Measurements from ENCODE around the gene DACT1.
"Not testable (repeated sequence)": the region's sequence is repeated elsewhere in the genome, so short reads cannot be mapped to it uniquely, and the experiment has no call there.

Gene DACT1

GRCh38 chr14:58637391-58638230 lies at the start of gene DACT1:
Gene DACT1, plus strand, starts transcription at chr14:58637962. Its CDS starts 241 bp downstream, at chr14:58638203.
- no peak for TF ChIP-seq JUND (IDR thresholded peaks at IDR 0.05; ENCODE audit: low read depth)
- peak in 1 of 2 experiments; percentile 30 for DNase-seq (ENCODE audit: low read depth in 1 of 2, low spot score in 1 of 2)
- in situ Hi-C loops (cut with HindIII; ENCODE audit: low pct_unique_long_range_greater_than_20kb, low sequenced_read_pairs), result no loop called here

- DNase-seq (ENCODE audit: low read depth in 1 of 2, low spot score in 1 of 2); in situ Hi-C loops (cut with HindIII; ENCODE audit: low pct_unique_long_range_greater_than_20kb, low sequenced_read_pairs): not testable (repeated sequence)
Observed at GRCh38 chr14:58588321-58588720, 49.4 kb upstream of the DACT1 start.

GRCh38 chr14:58593977-58594376 lies 43.8 kb upstream of the DACT1 start:
- DNase-seq (ENCODE audit: low read depth in 1 of 2, low spot score in 1 of 2), result no peak
- no peak for TF ChIP-seq JUND (IDR thresholded peaks at IDR 0.05; ENCODE audit: low read depth)
- in situ Hi-C loops (cut with HindIII; ENCODE audit: low pct_unique_long_range_greater_than_20kb, low sequenced_read_pairs), result no loop called here

- no peak for TF ChIP-seq JUND (IDR thresholded peaks at IDR 0.05; ENCODE audit: low read depth)
- in situ Hi-C loops (cut with HindIII; ENCODE audit: low pct_unique_long_range_greater_than_20kb, low sequenced_read_pairs), result no loop called here
- no peak for DNase-seq (ENCODE audit: low read depth in 1 of 2, low spot score in 1 of 2)
Observed at GRCh38 chr14:58597041-58597440, 40.7 kb upstream of the DACT1 start.

GRCh38 chr14:58598028-58598803 lies 39.5 kb upstream of the DACT1 start:
- no peak for DNase-seq (ENCODE audit: low read depth in 1 of 2, low spot score in 1 of 2)
- TF ChIP-seq JUND (IDR thresholded peaks at IDR 0.05; ENCODE audit: low read depth), result no peak
- in situ Hi-C loops (cut with HindIII; ENCODE audit: low pct_unique_long_range_greater_than_20kb, low sequenced_read_pairs), result no loop called here

- no peak for TF ChIP-seq JUND (IDR thresholded peaks at IDR 0.05; ENCODE audit: low read depth)
- in situ Hi-C loops (cut with HindIII; ENCODE audit: low pct_unique_long_range_greater_than_20kb, low sequenced_read_pairs), result no loop called here
Observed at GRCh38 chr14:58598804-58599525, 38.8 kb upstream of the DACT1 start.

GRCh38 chr14:58599707-58600106 lies 38.1 kb upstream of the DACT1 start:
- no peak for TF ChIP-seq JUND (IDR thresholded peaks at IDR 0.05; ENCODE audit: low read depth)
- no peak for DNase-seq (ENCODE audit: low read depth in 1 of 2, low spot score in 1 of 2)
- in situ Hi-C loops (cut with HindIII; ENCODE audit: low pct_unique_long_range_greater_than_20kb, low sequenced_read_pairs), result no loop called here

More at GRCh38 chr14:58598804-58599525, 38.8 kb upstream of the DACT1 start:
- no peak for DNase-seq (ENCODE audit: low read depth in 1 of 2, low spot score in 1 of 2)

- in situ Hi-C loops (cut with HindIII; ENCODE audit: low pct_unique_long_range_greater_than_20kb, low sequenced_read_pairs), result no loop called here
- TF ChIP-seq JUND (IDR thresholded peaks at IDR 0.05; ENCODE audit: low read depth), result no peak
- no peak for DNase-seq (ENCODE audit: low read depth in 1 of 2, low spot score in 1 of 2)
Observed at GRCh38 chr14:58605465-58605864, 32.3 kb upstream of the DACT1 start.

- no peak for TF ChIP-seq JUND (IDR thresholded peaks at IDR 0.05; ENCODE audit: low read depth)
- in situ Hi-C loops (cut with HindIII; ENCODE audit: low pct_unique_long_range_greater_than_20kb, low sequenced_read_pairs), result no loop called here
- no peak for DNase-seq (ENCODE audit: low read depth in 1 of 2, low spot score in 1 of 2)
Observed at GRCh38 chr14:58607131-58607951, 30.4 kb upstream of the DACT1 start.

- DNase-seq (ENCODE audit: low read depth in 1 of 2, low spot score in 1 of 2), result no peak
- in situ Hi-C loops (cut with HindIII; ENCODE audit: low pct_unique_long_range_greater_than_20kb, low sequenced_read_pairs), result no loop called here
- TF ChIP-seq JUND (IDR thresholded peaks at IDR 0.05; ENCODE audit: low read depth), result no peak
Observed at GRCh38 chr14:58607952-58608317, 29.8 kb upstream of the DACT1 start.

- DNase-seq (ENCODE audit: low read depth in 1 of 2, low spot score in 1 of 2), result no peak
- no peak for TF ChIP-seq JUND (IDR thresholded peaks at IDR 0.05; ENCODE audit: low read depth)
- in situ Hi-C loops (cut with HindIII; ENCODE audit: low pct_unique_long_range_greater_than_20kb, low sequenced_read_pairs), result no loop called here
Observed at GRCh38 chr14:58617619-58618018, 20.1 kb upstream of the DACT1 start.

- no peak for DNase-seq (ENCODE audit: low read depth in 1 of 2, low spot score in 1 of 2)
- in situ Hi-C loops (cut with HindIII; ENCODE audit: low pct_unique_long_range_greater_than_20kb, low sequenced_read_pairs), result no loop called here
- no peak for TF ChIP-seq JUND (IDR thresholded peaks at IDR 0.05; ENCODE audit: low read depth)
Observed at GRCh38 chr14:58620011-58620410, 17.8 kb upstream of the DACT1 start.

Measured in T47D (cell line).